NB4 (cell line): ENCODE measurements around the gene SLC18A2.

Experiments
- DNase-seq: peaks from one replicate; pipeline ENCODE4 v3.0.0; 2010; ENCODE audit warnings: low read depth
- H3K4me3 ChIP-seq: one replicate; pipeline ENCODE4 v1.5.1; 2011; ENCODE audit warnings: mild to moderate bottlenecking, low read depth, low read length, moderate library complexity
- MYC ChIP-seq: IDR thresholded peaks from 2 replicates; pipeline ENCODE4 v1.6.1; 2011; ENCODE audit warnings: low read depth, low read length
- POLR2A ChIP-seq: IDR thresholded peaks from 2 replicates; pipeline ENCODE4 v1.6.1; 2011; ENCODE audit warnings: mild to moderate bottlenecking; ENCODE audit not compliant: insufficient read length; ENCODE audit errors: extremely low read depth
- TF ChIP-seq, protein P1 (sequence below): IDR thresholded peaks from one replicate; pipeline ENCODE4 v1.5.1; 2012; ENCODE audit warnings: low read depth, low read length
- TF ChIP-seq, protein P2 (sequence below): IDR thresholded peaks from 2 replicates; pipeline ENCODE4 v1.6.1; 2011; ENCODE audit warnings: low read depth, low read length

SLC18A2 gene

GRCh38 chr10:117241541-117242462, 888 bp downstream of the SLC18A2 start:
- no peak overlapping the region for H3K4me3 ChIP-seq
- DNase-seq: no peak
- TF ChIP-seq, protein P1, sequence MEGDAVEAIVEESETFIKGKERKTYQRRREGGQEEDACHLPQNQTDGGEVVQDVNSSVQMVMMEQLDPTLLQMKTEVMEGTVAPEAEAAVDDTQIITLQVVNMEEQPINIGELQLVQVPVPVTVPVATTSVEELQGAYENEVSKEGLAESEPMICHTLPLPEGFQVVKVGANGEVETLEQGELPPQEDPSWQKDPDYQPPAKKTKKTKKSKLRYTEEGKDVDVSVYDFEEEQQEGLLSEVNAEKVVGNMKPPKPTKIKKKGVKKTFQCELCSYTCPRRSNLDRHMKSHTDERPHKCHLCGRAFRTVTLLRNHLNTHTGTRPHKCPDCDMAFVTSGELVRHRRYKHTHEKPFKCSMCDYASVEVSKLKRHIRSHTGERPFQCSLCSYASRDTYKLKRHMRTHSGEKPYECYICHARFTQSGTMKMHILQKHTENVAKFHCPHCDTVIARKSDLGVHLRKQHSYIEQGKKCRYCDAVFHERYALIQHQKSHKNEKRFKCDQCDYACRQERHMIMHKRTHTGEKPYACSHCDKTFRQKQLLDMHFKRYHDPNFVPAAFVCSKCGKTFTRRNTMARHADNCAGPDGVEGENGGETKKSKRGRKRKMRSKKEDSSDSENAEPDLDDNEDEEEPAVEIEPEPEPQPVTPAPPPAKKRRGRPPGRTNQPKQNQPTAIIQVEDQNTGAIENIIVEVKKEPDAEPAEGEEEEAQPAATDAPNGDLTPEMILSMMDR: no peak
- TF ChIP-seq POLR2A (no peak), MYC (no peak)
- TF ChIP-seq, protein P2, sequence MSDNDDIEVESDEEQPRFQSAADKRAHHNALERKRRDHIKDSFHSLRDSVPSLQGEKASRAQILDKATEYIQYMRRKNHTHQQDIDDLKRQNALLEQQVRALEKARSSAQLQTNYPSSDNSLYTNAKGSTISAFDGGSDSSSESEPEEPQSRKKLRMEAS: no peak

DNA sequence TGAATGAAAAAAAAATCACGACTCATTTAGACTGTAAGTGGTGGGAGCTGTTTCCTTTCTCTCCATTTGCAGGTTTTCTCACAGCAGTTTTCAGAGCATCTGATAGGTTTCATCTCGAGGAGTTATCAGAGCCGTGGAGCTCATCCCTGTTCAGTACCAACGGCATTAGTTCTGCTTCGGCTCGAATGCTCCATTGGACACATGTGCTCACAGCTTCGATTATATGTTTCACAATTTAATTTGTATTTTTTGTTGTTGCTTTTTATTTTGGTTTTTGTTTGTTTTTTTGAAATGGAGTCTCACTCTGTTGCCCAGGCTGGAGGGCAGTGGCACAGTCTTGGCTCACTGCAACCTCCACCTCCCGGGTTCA, 1.5 kb downstream of the SLC18A2 start:
- H3K4me3 ChIP-seq: no peak overlapping the region
- TF ChIP-seq, protein P2: no peak
- TF ChIP-seq, protein P1: no peak
- TF ChIP-seq MYC (no peak), POLR2A (no peak)
- no peak for DNase-seq

DNA sequence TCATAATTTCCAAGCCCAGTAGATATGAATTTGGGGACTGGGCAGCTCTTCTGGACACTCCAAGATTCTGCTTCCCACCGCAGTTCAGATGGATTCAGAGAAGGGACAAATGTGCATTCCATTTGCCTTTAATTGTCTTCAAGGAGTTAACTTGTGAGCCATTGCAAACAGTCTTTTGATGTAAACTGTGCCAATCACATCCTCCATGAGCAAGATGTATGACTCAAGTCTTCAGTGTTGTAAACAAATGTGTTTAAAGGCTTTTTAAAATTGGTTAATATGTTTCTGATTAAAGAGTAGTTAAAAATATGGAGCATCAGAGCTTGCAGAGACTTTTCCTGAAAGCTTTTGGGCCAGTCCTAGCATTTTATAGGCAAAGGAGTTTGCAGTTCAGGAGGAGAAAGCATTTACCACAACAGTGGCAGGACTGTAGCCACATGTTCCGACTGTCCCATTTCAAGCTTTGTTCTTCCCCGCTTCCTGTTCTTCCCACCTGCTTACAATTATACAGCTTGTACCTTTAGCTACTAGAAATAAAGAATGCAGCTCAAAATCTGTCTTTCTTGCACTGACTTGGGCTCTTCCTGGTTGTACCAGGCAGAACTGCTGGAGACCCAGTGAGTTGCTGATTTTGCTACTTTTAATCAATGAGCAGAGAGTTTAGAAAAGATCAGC, 6.2 kb downstream of the SLC18A2 start:
- TF ChIP-seq, protein P1: no peak
- no peak for TF ChIP-seq POLR2A
- TF ChIP-seq MYC: no peak
- TF ChIP-seq, protein P2: no peak
- DNase-seq: no peak
- no peak overlapping the region for H3K4me3 ChIP-seq

DNA sequence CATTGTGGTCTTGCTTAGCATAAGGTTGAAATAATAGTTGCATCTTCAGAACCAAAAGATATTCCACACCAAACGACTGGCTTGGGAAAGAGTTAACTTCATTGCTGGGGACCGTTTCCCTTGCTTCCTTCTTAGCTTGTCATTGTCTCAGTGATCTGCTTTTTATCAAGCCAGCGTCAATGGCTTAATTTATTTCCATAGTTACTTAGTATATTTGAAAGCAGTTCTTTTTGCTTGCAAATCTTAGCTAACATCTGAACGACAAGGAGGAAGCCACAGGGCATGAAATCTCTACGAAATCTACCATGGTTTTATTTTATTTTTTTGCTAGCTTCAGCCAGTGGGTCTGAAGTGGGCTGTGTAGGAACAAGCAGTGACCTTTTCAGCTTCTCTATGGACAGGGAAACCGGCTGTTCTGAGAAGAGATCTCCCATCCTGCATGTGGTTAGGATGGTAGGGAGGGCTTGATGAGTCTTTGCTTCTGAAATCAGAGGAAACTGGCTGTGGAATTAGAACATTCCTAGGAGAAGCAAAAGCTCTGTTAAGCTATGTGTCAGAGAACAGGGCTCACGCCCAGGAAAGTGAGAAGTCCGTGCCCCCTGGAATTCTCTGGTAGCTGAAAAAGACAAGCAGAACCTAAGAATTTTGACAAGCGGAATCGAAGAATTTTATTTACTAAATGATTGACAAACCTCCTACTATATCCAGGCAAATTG, 8.0 kb downstream of the SLC18A2 start:
- no peak overlapping the region for H3K4me3 ChIP-seq
- TF ChIP-seq MYC: no peak
- TF ChIP-seq, protein P1: no peak
- TF ChIP-seq, protein P2: no peak
- no peak for TF ChIP-seq POLR2A
- no peak for DNase-seq

GRCh38 chr10:117249493-117250093, 8.7 kb downstream of the SLC18A2 start:
- H3K4me3 ChIP-seq: no peak overlapping the region
- DNase-seq: no peak
- TF ChIP-seq POLR2A (no peak), MYC (no peak)
- TF ChIP-seq, protein P1: no peak
- TF ChIP-seq, protein P2: no peak
